GM12801 (cell line): Measurements from ENCODE around the gene GPR68.

Experiments used
- CTCF ChIP-seq: IDR thresholded peaks from one replicate; pipeline ENCODE4 v1.5.1; 2011; ENCODE audit warnings: control low read depth; ENCODE audit not compliant: insufficient read length; ENCODE audit errors: extremely low read depth

The GPR68 gene

GRCh38 chr14:91230397-91231035 is 14.0 kb downstream of the GPR68 start:
- TF ChIP-seq CTCF: no peak

GRCh38 chr14:91229743-91230200 is 14.7 kb downstream of the GPR68 start:
- no peak for TF ChIP-seq CTCF

- TF ChIP-seq CTCF: no peak
Measured at GRCh38 chr14:91229005-91229382, 15.5 kb downstream of the GPR68 start.

GRCh38 chr14:91228112-91229004 is 16.1 kb downstream of the GPR68 start:
- no peak for TF ChIP-seq CTCF

- TF ChIP-seq CTCF: no peak
Measured at GRCh38 chr14:91227183-91227628, 17.3 kb downstream of the GPR68 start.

GRCh38 chr14:91225025-91225424 is 19.5 kb downstream of the GPR68 start:
- no peak for TF ChIP-seq CTCF

GRCh38 chr14:91223028-91223783 is 21.3 kb downstream of the GPR68 start:
- no peak for TF ChIP-seq CTCF
